Aorta (tissue), 5 donors: ENCODE measurements around the gene UPP2. TPM values are rescaled to one million over a fixed set of nuclear protein-coding genes. Genes with fewer than 3 reads are reported as not detected.

Experiments
- ATAC-seq: fragments of 200-7000 bp; cut with Tn5 transposase; one replicate; pipeline ENCODE4 v1.9.1; 2022; ENCODE audit warnings: moderate library complexity; ENCODE audit not compliant: low FRiP score
- DNase-seq, 2 donors: peaks; one replicate each; pipeline ENCODE4 v3.0.0-alpha.2; 2020
- H3K27ac ChIP-seq, 2 donors: one replicate each; pipeline ENCODE4 v1.5.1; 2013; ENCODE audit warnings: low read length in 2 of 2, mild to moderate bottlenecking in 2 of 2, moderate library complexity in 2 of 2, control low read depth in 1 of 2, inconsistent platforms in 1 of 2, low read depth in 1 of 2
- H3K27me3 ChIP-seq, 2 donors: one replicate each; pipeline ENCODE4 v1.6.1; 2013; ENCODE audit warnings: control low read depth in 1 of 2, low read length in 1 of 2, mild to moderate bottlenecking in 1 of 2, moderate library complexity in 1 of 2; ENCODE audit not compliant: insufficient read depth in 2 of 2, control insufficient read depth in 1 of 2
- H3K36me3 ChIP-seq, 2 donors: one replicate each; pipeline ENCODE4 v1.6.1; 2013; ENCODE audit warnings: control low read depth in 1 of 2, low read length in 1 of 2, mild to moderate bottlenecking in 1 of 2; ENCODE audit not compliant: insufficient read depth in 2 of 2, control insufficient read depth in 1 of 2
- H3K4me1 ChIP-seq, 2 donors: one replicate each; pipeline ENCODE4 v1.6.1; 2013; ENCODE audit warnings: low read length in 2 of 2, control low read depth in 1 of 2, mild to moderate bottlenecking in 1 of 2, moderate library complexity in 1 of 2; ENCODE audit not compliant: insufficient read depth in 2 of 2, control insufficient read depth in 1 of 2
- H3K4me3 ChIP-seq, 2 donors: one replicate each; pipeline ENCODE4 v1.5.1; 2013; ENCODE audit warnings: low read length in 2 of 2, control low read depth in 1 of 2, mild to moderate bottlenecking in 1 of 2
- H3K9me3 ChIP-seq: one replicate; pipeline ENCODE4 v1.6.1; 2013; ENCODE audit warnings: mild to moderate bottlenecking, low read length; ENCODE audit not compliant: control insufficient read depth
- WGBS, 2 donors: extraction: QIAGEN DNeasy Blood & Tissue Kit; methylation state at CpG; one replicate each; pipeline ENCODE4 v1.1.7; 2013; 5-methylcytosine and 5-hydroxymethylcytosine counted together
- intact Hi-C, 2 donors: fragments of 100-400 bp; cut with DNase I; formaldehyde crosslinking; loops; one replicate each; pipeline versions ENCODE4 v1.14.2 to v1.15.0; 2022
- polyA plus RNA-seq, 2 donors: library from polyadenylated mRNA; stranded (reverse); fragments of 200-250 nt; gene quantifications; one replicate each; pipeline ENCODE4 v1.2.3, GENCODE V29; 2013
- total RNA-seq, 2 donors: library from RNA; stranded (reverse); fragmentation: NEBNext Ultra II Directional; extraction: Animal tissue kit (Norgen Biotek cat#: 25700); gene quantifications; one replicate each; pipeline ENCODE4 v1.2.1, GENCODE V29; 2021
- donor health status: healthy with polysubstance abuse.
- donor health status: Bipolar disorder and iron deficiency.
- donor health status: DM: no; HTN: no; CAD: no.
- donor health status: DM: no; HTN: no; CAD: no.
- donor health status: DM: yes; HTN: yes; CAD: no.

The UPP2 gene
- total and polyA plus RNA-seq, 4 donors: not detected

GRCh38 chr2:158174956-158175355 lies 73.3 kb downstream of the UPP2 start:
- H3K27ac ChIP-seq: no peak overlapping the region
- no peak overlapping the region for H3K4me3 ChIP-seq
- H3K27me3 ChIP-seq: no peaks in the 10 kb centered on the region
- no peaks in the 10 kb centered on the region for H3K4me1 ChIP-seq
- DNase-seq (no peak), ATAC-seq (no peak)
- no peaks in the 10 kb centered on the region for H3K36me3 ChIP-seq
- intact Hi-C loops: no loop called here
- H3K9me3 ChIP-seq: no peaks in the 10 kb centered on the region
- 93 to 96% methylated on average over 5 of the region's 5 CpGs for WGBS, 2 donors

- Histone ChIP-seq H3K36me3 (no peaks in the 10 kb centered on the region), H3K4me3 (no peak overlapping the region), H3K27me3 (no peaks in the 10 kb centered on the region), H3K4me1 (no peaks in the 10 kb centered on the region), H3K27ac (no peak overlapping the region), H3K9me3 (no peaks in the 10 kb centered on the region)
- intact Hi-C loops: no loop called here
- no peak for DNase-seq
- ATAC-seq: no peak
- WGBS, 2 donors: 32 to 37% methylated on average over 3 of the region's 3 CpGs
These were observed 77.0 kb downstream of the UPP2 start for GRCh38 chr2:158178646-158179045.

GRCh38 chr2:158179660-158180059 lies 78.0 kb downstream of the UPP2 start:
- ATAC-seq (no peak), DNase-seq (no peak)
- intact Hi-C loops: no loop called here
- H3K36me3 ChIP-seq: no peaks in the 10 kb centered on the region
- no peaks in the 10 kb centered on the region for H3K4me1 ChIP-seq
- H3K27me3 ChIP-seq: no peaks in the 10 kb centered on the region
- H3K27ac ChIP-seq: no peak overlapping the region
- 9 to 10% methylated on average over 2 of the region's 2 CpGs for WGBS, 2 donors
- H3K4me3 ChIP-seq: no peak overlapping the region
- no peaks in the 10 kb centered on the region for H3K9me3 ChIP-seq

GRCh38 chr2:158181171-158181570 lies 79.5 kb downstream of the UPP2 start:
- no peaks in the 10 kb centered on the region for H3K36me3 ChIP-seq
- H3K4me3 ChIP-seq: no peak overlapping the region
- DNase-seq (no peak), ATAC-seq (no peak)
- H3K9me3 ChIP-seq: no peaks in the 10 kb centered on the region
- H3K27ac ChIP-seq: no peak overlapping the region
- H3K4me1 ChIP-seq: no peaks in the 10 kb centered on the region
- intact Hi-C loops: no loop called here
- H3K27me3 ChIP-seq: no peaks in the 10 kb centered on the region
- WGBS, 2 donors: 74 to 96% methylated on average over 2 of the region's 2 CpGs

- Histone ChIP-seq H3K4me1 (no peaks in the 10 kb centered on the region), H3K27me3 (no peaks in the 10 kb centered on the region), H3K4me3 (no peak overlapping the region), H3K36me3 (no peaks in the 10 kb centered on the region), H3K9me3 (no peaks in the 10 kb centered on the region), H3K27ac (no peak overlapping the region)
- intact Hi-C loops: no loop called here
- WGBS, 2 donors: 83 to 87% methylated on average over 3 of the region's 3 CpGs
- DNase-seq: no peak
- no peak for ATAC-seq
These were observed 81.1 kb downstream of the UPP2 start for GRCh38 chr2:158182676-158183295.

GRCh38 chr2:158184001-158184400 lies 82.3 kb downstream of the UPP2 start:
- Histone ChIP-seq H3K9me3 (no peaks in the 10 kb centered on the region), H3K4me3 (no peak overlapping the region), H3K4me1 (no peaks in the 10 kb centered on the region), H3K27me3 (no peaks in the 10 kb centered on the region), H3K36me3 (no peaks in the 10 kb centered on the region), H3K27ac (no peak overlapping the region)
- DNase-seq: no peak
- 83 to 86% methylated on average over 1 of the region's 1 CpG for WGBS, 2 donors
- no peak for ATAC-seq
- intact Hi-C loops: no loop called here

GRCh38 chr2:158184556-158185343 lies 83.1 kb downstream of the UPP2 start:
- intact Hi-C loops: no loop called here
- Histone ChIP-seq H3K4me3 (no peak overlapping the region), H3K27ac (no peak overlapping the region), H3K4me1 (no peaks in the 10 kb centered on the region), H3K9me3 (no peaks in the 10 kb centered on the region), H3K36me3 (no peaks in the 10 kb centered on the region), H3K27me3 (no peaks in the 10 kb centered on the region)
- DNase-seq (no peak), ATAC-seq (no peak)
- WGBS, 2 donors: 93 to 94% methylated on average over 3 of the region's 3 CpGs
